H1 (cell line): Measurements from ENCODE around the gene ZYG11B. TPM values are rescaled to one million over a fixed set of nuclear protein-coding genes. Genes with fewer than 3 reads are reported as not detected.

ENCODE experiments used
- BACH1 ChIP-seq: IDR thresholded peaks from 2 replicates; pipeline ENCODE4 v1.6.1; 2012; ENCODE audit warnings: low read length, improper control_type of control experiment
- CHD7 ChIP-seq: fragments of 300-600 bp; sonication (generic); IDR thresholded peaks from 2 replicates; pipeline ENCODE4 v1.7.1; 2012; ENCODE audit warnings: low read length, moderate library complexity, mild to moderate bottlenecking, inconsistent platforms; ENCODE audit not compliant: insufficient replicate concordance
- E2F6 ChIP-seq: IDR thresholded peaks from 2 replicates; pipeline ENCODE4 v1.6.1; 2012; ENCODE audit warnings: inconsistent platforms
- TCF12 ChIP-seq: IDR thresholded peaks from 2 replicates; pipeline ENCODE4 v1.6.1; 2011; ENCODE audit warnings: low read depth, mild to moderate bottlenecking, low read length
- polyA plus RNA-seq, 7 experiments: library from polyadenylated mRNA; depleted of rRNA in 3 of 7; stranded (reverse) in 5 of 7; unstranded in 2 of 7; fragments of >200 nt in 5 of 7; fragments of 200-250 nt in 2 of 7; gene quantifications; 1 replicate in 5 of 7; 2 replicates in 1 of 7; 4 replicates in 1 of 7; pipeline versions ENCODE4 v1.2.1 to v1.2.3, GENCODE V29; 2011 to 2013; ENCODE audit warnings: missing spikeins in 2 of 7, mixed read lengths in 2 of 7
- total RNA-seq: library from RNA; stranded (reverse); fragmentation: NEBNext Ultra II Directional; extraction: Animal tissue kit (Norgen Biotek cat#: 25700); gene quantifications from 2 replicates; pipeline ENCODE4 v1.2.1, GENCODE V29; 2021

Gene ZYG11B
- total and polyA plus RNA-seq, 2 of the 8 experiments (the other 6 are each of a cell fraction or from before 2014, with no cell fraction given), result 4.4 to 20.9 TPM

- TF ChIP-seq CHD7 (no peak), E2F6 (no peak), BACH1 (no peak), TCF12 (no peak)
- TF ChIP-seq, all 59 proteins: peak for 0
Observed at GRCh38 chr1:52834798-52835197, 108.5 kb downstream of the ZYG11B start (continued).
